ENCODE results near the gene CDK9.

DNA sequence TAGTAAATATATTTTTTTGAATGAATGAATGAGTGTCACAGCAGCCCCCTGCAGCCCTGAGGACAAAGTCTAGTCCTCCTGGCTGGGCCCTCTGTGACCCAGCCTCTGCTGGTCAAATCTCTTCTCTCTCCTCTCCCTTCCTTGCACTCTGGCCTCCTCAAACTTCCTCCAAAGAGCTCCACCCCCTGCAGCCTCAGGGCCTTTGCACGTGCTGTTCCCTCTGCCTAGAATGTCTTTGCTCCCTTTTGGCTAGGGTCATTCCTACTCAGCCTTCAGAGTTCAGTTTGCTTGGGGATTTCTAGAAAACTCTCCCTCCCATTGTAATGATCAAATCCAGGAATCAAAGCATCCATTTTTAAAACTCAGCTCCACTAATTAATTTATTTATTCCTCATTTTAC, 20.4 kb upstream of the CDK9 start:
- TF ChIP-seq, protein P1, sequence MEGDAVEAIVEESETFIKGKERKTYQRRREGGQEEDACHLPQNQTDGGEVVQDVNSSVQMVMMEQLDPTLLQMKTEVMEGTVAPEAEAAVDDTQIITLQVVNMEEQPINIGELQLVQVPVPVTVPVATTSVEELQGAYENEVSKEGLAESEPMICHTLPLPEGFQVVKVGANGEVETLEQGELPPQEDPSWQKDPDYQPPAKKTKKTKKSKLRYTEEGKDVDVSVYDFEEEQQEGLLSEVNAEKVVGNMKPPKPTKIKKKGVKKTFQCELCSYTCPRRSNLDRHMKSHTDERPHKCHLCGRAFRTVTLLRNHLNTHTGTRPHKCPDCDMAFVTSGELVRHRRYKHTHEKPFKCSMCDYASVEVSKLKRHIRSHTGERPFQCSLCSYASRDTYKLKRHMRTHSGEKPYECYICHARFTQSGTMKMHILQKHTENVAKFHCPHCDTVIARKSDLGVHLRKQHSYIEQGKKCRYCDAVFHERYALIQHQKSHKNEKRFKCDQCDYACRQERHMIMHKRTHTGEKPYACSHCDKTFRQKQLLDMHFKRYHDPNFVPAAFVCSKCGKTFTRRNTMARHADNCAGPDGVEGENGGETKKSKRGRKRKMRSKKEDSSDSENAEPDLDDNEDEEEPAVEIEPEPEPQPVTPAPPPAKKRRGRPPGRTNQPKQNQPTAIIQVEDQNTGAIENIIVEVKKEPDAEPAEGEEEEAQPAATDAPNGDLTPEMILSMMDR (IDR thresholded peaks at IDR 0.05): no peak
- no peak for TF ChIP-seq SIN3A (IDR thresholded peaks at IDR 0.05; ENCODE audit: borderline replicate concordance, insufficient read depth, low read depth, low read length)
